ENCODE measurements around the gene OR13J1. TPM values are rescaled to one million over a fixed set of nuclear protein-coding genes. Genes with fewer than 3 reads are reported as not detected.

Gene OR13J1
- total RNA-seq, 1 experiment from 2014 or later = not detected

DNA sequence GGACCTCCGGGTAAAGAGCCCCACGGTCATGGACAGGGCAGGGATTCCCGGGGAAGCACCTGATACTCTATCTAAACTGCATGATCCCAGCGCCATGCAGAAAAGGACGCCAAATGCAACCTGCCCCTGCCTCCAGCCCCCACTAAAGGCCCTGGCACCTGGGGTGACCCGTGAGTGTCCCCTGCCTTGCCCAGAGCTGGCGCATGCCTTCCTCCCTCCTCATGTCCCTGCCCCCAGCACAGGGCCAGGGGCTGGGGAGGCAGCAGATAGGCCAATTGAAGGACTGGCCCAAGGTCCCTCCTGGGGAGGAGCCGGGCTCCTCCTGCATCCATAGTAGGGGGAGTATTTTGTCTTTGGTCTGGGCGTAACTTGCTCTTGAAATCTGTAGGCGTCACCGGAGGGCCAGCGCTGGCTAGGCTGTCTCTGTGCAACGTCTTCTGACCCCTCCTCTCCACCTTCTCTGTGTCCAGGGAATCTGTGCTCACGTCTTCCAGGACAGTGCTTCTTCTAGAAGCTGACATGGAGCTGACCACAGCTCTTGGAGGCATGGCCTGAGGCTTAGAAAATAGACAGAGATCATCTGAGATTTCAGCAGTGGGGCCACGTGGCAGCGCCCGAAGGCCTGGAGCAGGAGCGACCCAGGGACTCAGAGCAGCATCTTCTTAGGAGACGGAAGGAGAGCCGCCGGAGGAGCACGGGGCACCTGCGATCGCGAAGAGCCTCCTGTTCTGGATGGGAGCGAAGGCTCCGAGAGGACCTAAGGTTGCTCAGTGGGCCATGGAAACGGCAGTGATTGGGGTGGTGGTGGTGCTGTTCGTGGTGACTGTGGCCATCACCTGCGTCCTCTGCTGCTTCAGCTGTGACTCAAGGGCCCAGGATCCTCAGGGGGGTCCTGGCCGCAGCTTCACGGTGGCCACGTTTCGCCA, 39.7 kb upstream of the OR13J1 start:
- intact Hi-C loops (cut with micrococcal nuclease; ENCODE audit: unreplicated experiment) = no loop called here
- TF ChIP-seq, protein P1, sequence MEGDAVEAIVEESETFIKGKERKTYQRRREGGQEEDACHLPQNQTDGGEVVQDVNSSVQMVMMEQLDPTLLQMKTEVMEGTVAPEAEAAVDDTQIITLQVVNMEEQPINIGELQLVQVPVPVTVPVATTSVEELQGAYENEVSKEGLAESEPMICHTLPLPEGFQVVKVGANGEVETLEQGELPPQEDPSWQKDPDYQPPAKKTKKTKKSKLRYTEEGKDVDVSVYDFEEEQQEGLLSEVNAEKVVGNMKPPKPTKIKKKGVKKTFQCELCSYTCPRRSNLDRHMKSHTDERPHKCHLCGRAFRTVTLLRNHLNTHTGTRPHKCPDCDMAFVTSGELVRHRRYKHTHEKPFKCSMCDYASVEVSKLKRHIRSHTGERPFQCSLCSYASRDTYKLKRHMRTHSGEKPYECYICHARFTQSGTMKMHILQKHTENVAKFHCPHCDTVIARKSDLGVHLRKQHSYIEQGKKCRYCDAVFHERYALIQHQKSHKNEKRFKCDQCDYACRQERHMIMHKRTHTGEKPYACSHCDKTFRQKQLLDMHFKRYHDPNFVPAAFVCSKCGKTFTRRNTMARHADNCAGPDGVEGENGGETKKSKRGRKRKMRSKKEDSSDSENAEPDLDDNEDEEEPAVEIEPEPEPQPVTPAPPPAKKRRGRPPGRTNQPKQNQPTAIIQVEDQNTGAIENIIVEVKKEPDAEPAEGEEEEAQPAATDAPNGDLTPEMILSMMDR (conservative IDR thresholded peaks at IDR 0.05; ENCODE audit: low read depth, low read length) = no peak
- no peak for TF ChIP-seq EZH2 (IDR thresholded peaks at IDR 0.05; ENCODE audit: borderline replicate concordance, low read depth, low read length, poor library complexity, severe bottlenecking)
- H3K36me3 ChIP-seq (ENCODE audit: insufficient read depth, low read length, poor library complexity, severe bottlenecking) = no peaks in the 10 kb centered on the region
- DNase-seq (ENCODE audit: low spot score) = no peak
- no peaks in the 10 kb centered on the region for H3K9me3 ChIP-seq (ENCODE audit: low read depth, low read length, poor library complexity, severe bottlenecking)
- no peaks in the 10 kb centered on the region for H3K27me3 ChIP-seq (replicated peaks; ENCODE audit: insufficient read depth, low read depth, low read length, poor library complexity)
- ChIA-PET CTCF (interaction anchor here (1.5 kb wide), 1 partner anchor 36 kb away, joined by 3 read pairs; no protein-coding TSS in a partner anchor), POLR2A (ENCODE audit: low non-redundant PET) (no interaction called here)
- no peak overlapping the region for H3K4me3 ChIP-seq (ENCODE audit: low read depth, low read length, poor library complexity, severe bottlenecking)
- no TSS peak for BruUV-seq (replicated peaks)
- H3K27ac ChIP-seq (ENCODE audit: low read depth, low read length, poor library complexity, severe bottlenecking) = peak overlapping the region; percentile 77
- H3K4me1 ChIP-seq (ENCODE audit: insufficient read depth, low read length, poor library complexity, severe bottlenecking) = peaks cover 43% of the 10 kb centered on the region

DNA sequence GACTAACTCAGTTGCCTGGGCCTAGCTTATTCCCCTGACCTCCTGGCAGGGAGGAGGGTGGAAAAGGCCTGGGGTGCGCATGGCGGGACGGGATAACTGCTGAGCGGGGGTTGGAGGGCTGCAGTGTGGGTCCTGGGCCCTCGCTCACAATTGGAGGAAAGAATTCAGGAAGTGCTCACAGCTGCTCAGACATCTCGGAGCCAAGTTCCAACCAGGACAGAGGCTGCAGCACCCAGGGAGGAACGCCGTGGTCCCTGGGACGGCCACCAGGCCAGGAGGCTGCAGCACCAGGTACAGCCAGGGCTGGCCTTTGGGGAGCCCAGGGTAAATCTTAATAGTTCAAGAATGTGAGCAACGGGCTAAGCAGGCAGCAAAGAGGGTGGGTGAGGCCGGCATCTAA, 39.1 kb upstream of the OR13J1 start, which contains the start of gene SPAAR:
TSS of gene SPAAR (plus strand) at position 217 of the 400 bp plus-strand sequence. CDS start 974 bp downstream, outside the sequence.
- no TSS peak for BruUV-seq (replicated peaks)
- intact Hi-C loops (cut with micrococcal nuclease; ENCODE audit: unreplicated experiment) = no loop called here
- Histone ChIP-seq H3K27me3 (replicated peaks; ENCODE audit: insufficient read depth, low read depth, low read length, poor library complexity) (no peaks in the 10 kb centered on the region), H3K4me3 (ENCODE audit: low read depth, low read length, poor library complexity, severe bottlenecking) (no peak within 1 kb of the TSS), H3K4me1 (ENCODE audit: insufficient read depth, low read length, poor library complexity, severe bottlenecking) (peaks cover 43% of the 10 kb centered on the region), H3K36me3 (ENCODE audit: insufficient read depth, low read length, poor library complexity, severe bottlenecking) (no peaks in the 10 kb centered on the region), H3K9me3 (ENCODE audit: low read depth, low read length, poor library complexity, severe bottlenecking) (no peaks in the 10 kb centered on the region), H3K27ac (ENCODE audit: low read depth, low read length, poor library complexity, severe bottlenecking) (peak within 1 kb of the TSS; percentile 77)
- ChIA-PET POLR2A (ENCODE audit: low non-redundant PET) (no interaction called here), CTCF (interaction anchor here (1.5 kb wide), 1 partner anchor 36 kb away, joined by 3 read pairs; no protein-coding TSS in a partner anchor)
- TF ChIP-seq EZH2 (IDR thresholded peaks at IDR 0.05; ENCODE audit: borderline replicate concordance, low read depth, low read length, poor library complexity, severe bottlenecking) = no peak
- TF ChIP-seq, protein P1 (conservative IDR thresholded peaks at IDR 0.05; ENCODE audit: low read depth, low read length) = no peak
- DNase-seq (ENCODE audit: low spot score) = no peak

DNA sequence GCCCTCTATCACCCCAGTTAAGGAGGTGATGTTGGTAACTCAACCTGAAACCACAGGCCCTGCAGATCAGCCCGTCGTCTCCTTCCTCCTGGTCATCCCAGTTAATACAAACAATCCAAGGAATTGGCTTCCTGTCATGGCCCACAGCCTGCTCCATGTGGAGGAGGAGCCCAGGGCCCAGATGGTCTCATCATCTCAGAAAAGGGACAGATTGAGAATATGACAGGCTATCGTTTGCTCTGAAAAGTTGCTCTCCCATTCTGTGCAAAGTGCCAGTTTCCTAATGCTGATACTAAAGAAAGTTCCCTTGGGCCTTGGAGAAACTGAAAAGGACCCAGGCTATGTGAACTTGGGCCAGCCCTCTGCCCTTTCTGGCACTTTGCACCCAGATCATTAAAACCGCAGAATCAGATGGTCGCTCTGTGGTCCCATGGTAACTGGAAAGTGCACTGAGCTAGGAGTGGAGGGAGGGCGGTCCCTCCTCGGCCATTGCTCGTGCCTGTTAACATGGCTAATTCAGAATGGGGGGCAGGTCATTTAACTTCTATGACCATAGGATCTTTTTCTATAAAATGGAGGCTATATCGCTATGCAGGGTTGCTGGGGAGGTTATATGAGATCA, 38.4 kb upstream of the OR13J1 start:
- H3K27ac ChIP-seq (ENCODE audit: low read depth, low read length, poor library complexity, severe bottlenecking) = peak overlapping the region; percentile 77
- TSS peak; percentile 87 for BruUV-seq (replicated peaks)
- intact Hi-C loops (cut with micrococcal nuclease; ENCODE audit: unreplicated experiment) = no loop called here
- H3K36me3 ChIP-seq (ENCODE audit: insufficient read depth, low read length, poor library complexity, severe bottlenecking) = no peaks in the 10 kb centered on the region
- H3K4me1 ChIP-seq (ENCODE audit: insufficient read depth, low read length, poor library complexity, severe bottlenecking) = peaks cover 43% of the 10 kb centered on the region
- ChIA-PET POLR2A (ENCODE audit: low non-redundant PET) (no interaction called here), CTCF (interaction anchor here (0.7 to 1.5 kb wide), 2 partner anchors 10 to 37 kb away, joined by 3 read pairs; no protein-coding TSS in a partner anchor)
- no peak for DNase-seq (ENCODE audit: low spot score)
- H3K4me3 ChIP-seq (ENCODE audit: low read depth, low read length, poor library complexity, severe bottlenecking) = no peak overlapping the region
- H3K9me3 ChIP-seq (ENCODE audit: low read depth, low read length, poor library complexity, severe bottlenecking) = no peaks in the 10 kb centered on the region
- H3K27me3 ChIP-seq (replicated peaks; ENCODE audit: insufficient read depth, low read depth, low read length, poor library complexity) = no peaks in the 10 kb centered on the region
- TF ChIP-seq EZH2 (IDR thresholded peaks at IDR 0.05; ENCODE audit: borderline replicate concordance, low read depth, low read length, poor library complexity, severe bottlenecking) = no peak
- TF ChIP-seq, protein P1 (conservative IDR thresholded peaks at IDR 0.05; ENCODE audit: low read depth, low read length) = no peak

Measured in A673 (cell line).